ENCODE measurements around the gene PEX1.
"Not testable (repeated sequence)": the region's sequence is repeated elsewhere in the genome, so short reads cannot be mapped to it uniquely, and the experiment has no call there.

The PEX1 gene

GRCh38 chr7:92456236-92456635 is 72.1 kb downstream of the PEX1 start:
- no peak for DNase-seq

GRCh38 chr7:92451645-92452044 is 76.7 kb downstream of the PEX1 start:
- no peak for DNase-seq

GRCh38 chr7:92448205-92448747 is 80.0 kb downstream of the PEX1 start:
- peak; percentile 52 for DNase-seq

- DNase-seq = peak; percentile 91
Observed at GRCh38 chr7:92447345-92448204, 80.7 kb downstream of the PEX1 start, which contains the start of gene GATAD1. Gene GATAD1, plus strand, starts transcription at chr7:92447482. Its CDS starts 248 bp downstream, at chr7:92447730.

GRCh38 chr7:92446869-92447344 is 81.4 kb downstream of the PEX1 start:
- no peak for DNase-seq

GRCh38 chr7:92442720-92443119 is 85.6 kb downstream of the PEX1 start:
- not testable (repeated sequence) for DNase-seq

GRCh38 chr7:92437956-92438491 is 90.3 kb downstream of the PEX1 start:
- DNase-seq = no peak
